ENCODE data around the gene WWOX.

WWOX gene

GRCh38 chr16:78386557-78387324 is 287.3 kb downstream of the WWOX start:
- no peak for DNase-seq (ENCODE audit: extremely low read depth in 1 of 2, low read depth in 1 of 2)

- no peak for DNase-seq (ENCODE audit: extremely low read depth in 1 of 2, low read depth in 1 of 2)
Measured at GRCh38 chr16:78389009-78389498, 289.6 kb downstream of the WWOX start.

- no peak for DNase-seq (ENCODE audit: extremely low read depth in 1 of 2, low read depth in 1 of 2)
Measured at GRCh38 chr16:78390092-78390491, 290.6 kb downstream of the WWOX start.

- no peak for DNase-seq (ENCODE audit: extremely low read depth in 1 of 2, low read depth in 1 of 2)
Measured at GRCh38 chr16:78390508-78391324, 291.3 kb downstream of the WWOX start.

- DNase-seq (ENCODE audit: extremely low read depth in 1 of 2, low read depth in 1 of 2), result no peak
Measured at GRCh38 chr16:78392585-78393195, 293.2 kb downstream of the WWOX start.

GRCh38 chr16:78395035-78395434 is 295.6 kb downstream of the WWOX start:
- no peak for DNase-seq (ENCODE audit: extremely low read depth in 1 of 2, low read depth in 1 of 2)

- DNase-seq (ENCODE audit: extremely low read depth in 1 of 2, low read depth in 1 of 2), result no peak
Measured at GRCh38 chr16:78396046-78396445, 296.6 kb downstream of the WWOX start.

GRCh38 chr16:78396673-78397072 is 297.2 kb downstream of the WWOX start:
- no peak for DNase-seq (ENCODE audit: extremely low read depth in 1 of 2, low read depth in 1 of 2)

GRCh38 chr16:78399384-78399783 is 299.9 kb downstream of the WWOX start:
- no peak for DNase-seq (ENCODE audit: extremely low read depth in 1 of 2, low read depth in 1 of 2)

GRCh38 chr16:78402833-78403232 is 303.4 kb downstream of the WWOX start:
- DNase-seq (ENCODE audit: extremely low read depth in 1 of 2, low read depth in 1 of 2), result no peak

- DNase-seq (ENCODE audit: extremely low read depth in 1 of 2, low read depth in 1 of 2), result no peak
Measured at GRCh38 chr16:78405040-78405439, 305.6 kb downstream of the WWOX start.

GRCh38 chr16:78405833-78406232 is 306.4 kb downstream of the WWOX start:
- no peak for DNase-seq (ENCODE audit: extremely low read depth in 1 of 2, low read depth in 1 of 2)

GRCh38 chr16:78407191-78407590 is 307.7 kb downstream of the WWOX start:
- DNase-seq (ENCODE audit: extremely low read depth in 1 of 2, low read depth in 1 of 2), result no peak

- no peak for DNase-seq (ENCODE audit: extremely low read depth in 1 of 2, low read depth in 1 of 2)
Measured at GRCh38 chr16:78413651-78414050, 314.2 kb downstream of the WWOX start.

GRCh38 chr16:78415013-78415412 is 315.6 kb downstream of the WWOX start:
- no peak for DNase-seq (ENCODE audit: extremely low read depth in 1 of 2, low read depth in 1 of 2)

GRCh38 chr16:78415669-78416068 is 316.2 kb downstream of the WWOX start:
- DNase-seq (ENCODE audit: extremely low read depth in 1 of 2, low read depth in 1 of 2), result no peak

- no peak for DNase-seq (ENCODE audit: extremely low read depth in 1 of 2, low read depth in 1 of 2)
Measured at GRCh38 chr16:78416400-78416799, 316.9 kb downstream of the WWOX start.

GRCh38 chr16:78421181-78421708 is 321.8 kb downstream of the WWOX start:
- no peak for DNase-seq (ENCODE audit: extremely low read depth in 1 of 2, low read depth in 1 of 2)

GRCh38 chr16:78425281-78425680 is 325.8 kb downstream of the WWOX start:
- DNase-seq (ENCODE audit: extremely low read depth in 1 of 2, low read depth in 1 of 2), result no peak

GRCh38 chr16:78425891-78426510 is 326.5 kb downstream of the WWOX start:
- no peak for DNase-seq (ENCODE audit: extremely low read depth in 1 of 2, low read depth in 1 of 2)

GRCh38 chr16:78428193-78428592 is 328.7 kb downstream of the WWOX start:
- DNase-seq (ENCODE audit: extremely low read depth in 1 of 2, low read depth in 1 of 2), result no peak

All from stimulated activated CD8-positive, alpha-beta memory T cell treated with anti-CD3 and anti-CD28 coated beads, Interleukin-7, amount 100 ng/mL, for 48 hours (primary cell).